ENCODE results near the gene MYOC.
"Not testable (repeated sequence)": the region's sequence is repeated elsewhere in the genome, so short reads cannot be mapped to it uniquely, and the experiment has no call there.

The MYOC gene

DNA sequence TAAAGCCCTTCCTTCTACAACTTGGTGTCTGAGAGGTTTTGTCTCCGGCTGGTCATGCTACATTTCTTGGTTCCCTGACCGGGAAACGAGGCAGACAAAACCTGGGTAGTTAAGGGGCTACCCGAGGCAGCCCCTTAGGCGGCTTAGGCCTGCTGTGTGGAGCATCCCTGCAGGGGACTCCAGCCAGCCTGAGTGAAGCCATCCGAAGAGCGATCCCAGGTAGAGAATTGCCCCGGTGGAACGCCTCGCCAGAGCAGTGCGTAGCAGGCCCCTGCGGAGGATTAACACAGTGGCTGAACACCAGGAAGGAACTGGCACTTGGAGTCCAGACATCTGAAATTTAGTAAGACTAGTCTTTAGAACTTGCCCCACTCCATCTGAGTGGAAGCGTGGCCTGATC, 51.6 kb downstream of the MYOC start:
- no peak for FAIRE-seq

DNA sequence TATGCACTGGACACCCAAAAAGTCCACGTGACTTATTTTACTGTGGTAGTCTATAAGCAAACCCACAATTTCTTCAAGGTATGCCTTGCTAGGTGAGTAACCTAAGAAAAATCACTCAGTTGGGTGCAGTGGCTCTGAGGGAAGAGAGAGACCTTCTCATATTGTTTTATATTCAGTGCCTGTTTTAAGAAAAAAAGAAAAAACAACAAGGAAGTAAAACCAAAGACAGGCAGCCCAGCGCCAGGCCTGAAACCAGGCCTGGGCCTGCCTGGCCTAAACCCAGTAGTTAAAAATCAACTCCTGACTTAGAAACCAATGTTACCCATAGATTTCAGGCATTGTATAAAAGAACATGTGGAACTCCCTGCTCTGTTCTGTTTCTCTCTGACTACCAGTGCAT, 52.2 kb downstream of the MYOC start:
- not testable (repeated sequence) for FAIRE-seq

DNA sequence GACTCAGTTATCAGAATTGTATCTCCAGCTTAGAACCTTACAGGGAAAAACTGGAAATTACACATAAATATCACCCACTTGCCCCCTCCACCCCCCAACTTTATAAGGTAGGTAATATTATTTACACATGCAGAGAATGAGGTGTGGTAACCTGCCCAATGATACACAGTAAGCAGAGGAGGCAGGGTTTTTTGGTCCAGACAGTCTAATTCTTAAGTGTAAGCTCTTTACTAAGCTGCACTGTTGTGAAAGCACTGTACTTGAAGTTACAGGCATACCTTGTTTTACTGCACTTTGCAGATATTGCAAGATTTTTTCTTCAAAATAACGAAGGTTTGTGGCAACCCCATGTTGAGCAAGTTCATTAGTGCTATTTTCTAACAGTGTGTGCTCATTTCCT, 55.3 kb downstream of the MYOC start:
- no peak for FAIRE-seq

DNA sequence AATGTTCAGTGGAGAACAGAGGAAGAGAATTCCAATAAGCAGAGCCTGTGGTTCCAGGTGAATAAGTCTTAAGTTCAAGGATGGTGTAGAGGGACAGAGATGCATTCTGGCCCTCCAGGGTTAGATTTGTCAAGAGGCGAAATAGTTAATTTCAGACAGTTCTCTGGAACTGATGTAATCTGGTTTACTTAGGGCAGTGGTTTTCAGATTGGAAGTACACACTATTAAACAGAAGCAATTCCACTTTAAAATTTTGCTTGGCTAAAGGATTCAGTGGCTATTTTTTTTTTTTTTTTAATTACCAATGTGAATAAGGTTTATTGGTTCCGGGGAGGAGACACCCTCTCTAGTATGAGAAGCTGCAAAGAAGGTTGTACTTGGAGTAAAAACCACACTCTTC, 55.8 kb downstream of the MYOC start:
- FAIRE-seq = no peak

DNA sequence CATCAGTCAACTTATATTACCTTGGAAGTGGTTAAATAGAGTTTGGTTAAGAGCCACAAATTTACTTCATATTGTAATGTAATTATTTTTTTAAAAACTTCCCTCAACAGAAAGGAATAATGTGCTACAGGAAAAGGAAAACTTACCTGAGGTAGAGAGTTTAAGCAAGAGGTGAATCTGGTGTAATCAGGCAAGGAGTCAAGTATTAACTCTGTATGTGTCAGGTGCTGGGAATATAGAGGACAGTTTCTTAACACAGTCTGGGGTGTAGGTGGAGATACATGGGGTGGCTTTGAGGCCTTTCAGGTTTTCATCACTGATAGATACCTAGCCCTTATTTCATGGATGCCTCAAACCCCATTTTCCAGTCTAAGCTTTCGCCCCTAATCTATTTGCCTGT, 56.4 kb downstream of the MYOC start:
- no peak for FAIRE-seq

DNA sequence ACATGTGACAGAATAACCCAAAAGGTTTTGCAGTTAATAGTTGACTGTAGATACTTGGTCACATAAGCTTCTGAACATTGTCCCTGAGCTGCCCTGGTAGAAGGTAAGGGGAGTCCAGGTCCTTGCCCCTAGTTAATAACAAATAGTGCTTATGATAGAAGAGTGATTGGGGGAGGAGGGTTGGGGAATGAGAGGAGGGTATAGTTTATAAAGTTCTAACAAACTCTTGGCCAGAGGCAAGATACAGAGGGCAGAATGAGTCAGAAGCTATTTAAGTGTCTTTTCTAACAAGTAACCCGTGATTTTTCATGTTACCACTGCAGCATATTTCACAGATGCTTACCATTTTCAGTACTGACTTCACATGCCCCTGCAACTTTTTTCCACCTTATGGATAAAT, 57.2 kb downstream of the MYOC start:
- FAIRE-seq = no peak

DNA sequence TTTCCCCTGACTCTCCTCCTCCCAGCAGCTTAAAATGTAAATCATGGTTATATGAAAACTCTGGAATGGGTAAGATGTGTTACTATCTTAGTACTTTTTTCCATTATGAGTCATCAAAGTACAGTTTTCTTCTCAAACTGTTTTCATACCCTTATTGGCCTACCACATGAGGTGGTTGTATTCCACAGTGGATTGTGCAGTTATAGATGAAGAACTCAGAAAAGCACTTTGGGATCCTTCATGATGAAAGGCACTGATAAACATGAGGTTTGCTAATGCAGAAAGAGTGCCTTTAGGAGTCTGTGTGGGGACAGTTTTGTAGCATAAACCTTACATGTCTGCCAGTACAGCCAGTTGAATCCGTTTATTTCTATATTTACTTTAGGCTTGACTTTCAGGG, 62.5 kb downstream of the MYOC start:
- FAIRE-seq = no peak

DNA sequence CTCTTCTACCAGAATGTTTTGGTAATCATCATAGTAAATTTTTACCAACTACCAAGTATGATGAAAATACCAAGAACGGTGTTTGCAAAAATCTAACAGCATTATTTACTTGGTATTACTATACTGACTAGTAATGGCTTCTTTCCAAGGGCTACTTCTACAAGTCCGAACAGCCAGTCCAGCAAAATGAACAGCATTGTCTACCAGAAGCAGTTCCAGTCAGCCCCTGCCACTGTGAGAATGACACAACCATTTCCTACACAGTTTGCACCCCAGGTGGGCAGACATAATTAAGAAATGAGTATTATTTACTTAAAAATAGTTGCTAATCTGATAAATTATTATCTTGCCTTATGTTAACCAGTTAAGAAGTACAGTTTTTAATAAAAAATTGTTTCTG, 64.3 kb downstream of the MYOC start:
- FAIRE-seq = no peak

DNA sequence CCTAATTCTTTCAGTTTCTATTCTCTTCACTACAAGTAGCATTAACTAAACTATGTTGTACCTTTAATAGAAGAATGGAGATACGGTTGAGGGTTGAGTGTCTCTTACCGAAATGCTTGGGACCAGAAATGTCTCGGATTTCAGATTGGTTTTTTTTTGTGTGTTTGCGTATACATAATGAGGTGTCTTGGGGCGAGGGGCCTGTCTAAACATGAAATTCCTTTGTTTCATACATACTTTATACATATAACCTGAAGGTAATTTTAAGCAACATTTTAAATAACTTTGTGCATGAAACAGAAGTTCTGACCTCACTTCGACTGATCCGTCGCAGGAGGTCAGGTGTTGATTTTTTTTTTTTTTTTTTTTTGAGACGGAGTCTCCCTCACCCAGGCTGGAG, 66.8 kb downstream of the MYOC start:
- no peak for FAIRE-seq
